NCI-H1105 (cell line): ENCODE measurements around the gene EPAS1.

ENCODE experiments used
- DNase-seq: peaks from one replicate; lab custom pipeline; 2025; lab: John Stamatoyannopoulos, UW

Gene EPAS1

GRCh38 chr2:46296840-46297545 lies at the start of gene EPAS1:
Gene EPAS1 (plus strand): TSS chr2:46297407. CDS start chr2:46297912, 505 bp downstream.
- DNase-seq = peak; percentile 54

DNA sequence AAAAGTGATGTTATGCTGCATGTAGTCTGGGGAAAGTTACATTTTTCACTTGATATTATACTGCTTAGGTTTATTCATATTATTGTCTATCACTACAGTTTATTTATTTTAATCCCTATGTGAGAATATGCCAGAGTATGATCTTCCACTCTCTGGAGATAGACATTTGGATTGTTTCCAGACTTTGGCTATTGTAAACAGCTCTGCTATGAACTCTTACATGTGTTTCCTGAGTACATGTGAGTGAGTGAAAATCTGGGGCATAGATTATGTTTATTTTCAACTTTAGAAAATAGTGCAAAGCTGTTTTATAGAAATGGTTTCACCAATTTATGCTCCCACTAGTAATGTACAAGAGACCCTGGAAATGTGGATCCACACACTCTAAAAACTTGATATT lies 49.0 kb upstream of the EPAS1 start:
- DNase-seq = no peak

DNA sequence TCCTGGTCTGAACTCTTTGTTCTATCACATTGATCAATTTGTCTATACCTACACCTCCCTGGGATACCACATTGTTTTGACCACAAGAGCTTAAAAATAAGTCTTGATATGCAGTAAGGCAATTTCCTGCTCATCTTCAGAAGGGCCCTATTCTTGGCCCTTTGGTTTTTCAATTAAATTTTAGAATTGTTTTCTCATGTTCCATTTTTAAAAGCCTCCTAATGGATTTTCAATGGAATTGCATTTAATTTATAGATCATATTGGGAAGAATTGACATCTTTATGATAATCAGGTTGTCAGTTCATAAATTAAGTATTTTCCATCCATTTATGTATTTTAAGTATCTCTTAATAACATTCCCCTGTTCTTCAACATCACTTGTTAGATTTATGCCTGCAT lies 47.6 kb upstream of the EPAS1 start:
- no peak for DNase-seq

DNA sequence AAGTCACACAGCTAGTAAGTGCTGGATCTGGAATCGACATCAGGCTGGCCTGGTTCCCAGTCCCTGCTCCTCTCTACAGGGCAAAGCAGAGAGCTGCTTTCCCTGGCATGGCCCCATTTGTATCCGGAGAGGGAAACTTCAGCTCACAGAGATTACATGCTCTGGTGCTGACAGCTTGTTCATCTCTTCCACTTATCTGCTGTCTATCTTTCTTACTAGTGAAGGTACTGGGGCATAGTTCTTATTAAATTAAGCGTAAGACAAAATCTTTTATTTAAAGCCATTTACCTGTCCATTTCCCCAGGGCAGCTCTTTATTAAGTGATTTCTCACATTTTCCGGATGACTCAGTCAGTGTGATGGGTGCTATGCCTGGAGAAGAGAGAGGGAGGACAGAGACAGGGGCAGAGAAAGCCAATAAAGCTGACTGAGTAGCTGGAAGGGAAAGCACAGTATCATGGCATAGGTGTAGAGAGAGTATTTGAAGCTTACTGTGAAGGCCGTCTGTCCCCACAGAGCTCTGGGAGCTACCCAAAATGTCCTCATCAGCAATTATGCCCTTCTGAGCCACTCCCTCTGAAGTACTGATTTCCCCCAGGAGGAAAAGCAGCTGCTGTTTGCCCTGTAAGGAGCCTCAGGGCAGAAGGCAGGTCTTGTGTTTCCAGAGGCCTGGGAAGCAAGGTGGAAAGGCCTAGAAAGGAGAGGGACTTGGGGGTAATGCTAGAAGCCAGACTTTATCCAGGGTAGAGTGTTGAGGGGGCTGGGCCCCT lies 44.1 kb upstream of the EPAS1 start:
- no peak for DNase-seq

- DNase-seq = no peak
These were observed 42.7 kb upstream of the EPAS1 start for GRCh38 chr2:46254474-46254873.

DNA sequence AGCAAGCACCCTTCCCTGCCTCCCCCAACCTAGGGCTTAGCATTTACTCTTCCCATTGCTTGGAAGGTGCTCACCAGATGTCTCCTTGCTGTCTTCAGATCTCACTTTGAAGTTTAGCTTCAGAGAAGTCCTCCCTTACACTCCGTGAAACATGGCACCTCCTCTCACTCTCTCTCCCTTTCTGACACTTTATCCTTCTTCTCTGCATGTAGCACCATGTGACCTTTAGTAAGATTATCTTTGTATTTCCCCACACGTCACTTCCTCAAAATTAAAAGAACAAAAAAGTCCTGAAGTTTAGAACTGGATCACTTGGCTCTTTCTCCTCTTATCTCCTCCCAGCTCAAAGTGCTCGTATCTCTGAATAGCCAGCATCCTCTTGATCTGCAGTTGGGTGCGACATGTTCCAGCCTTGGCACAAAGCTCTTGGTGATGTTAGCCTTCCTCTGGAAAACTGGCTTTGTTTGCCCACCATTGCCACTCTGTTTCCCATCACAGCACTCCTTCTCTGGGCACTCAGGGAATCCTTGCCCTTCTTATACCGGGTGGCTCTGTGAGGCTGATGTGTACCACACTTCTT lies 40.6 kb upstream of the EPAS1 start:
- DNase-seq = no peak

DNA sequence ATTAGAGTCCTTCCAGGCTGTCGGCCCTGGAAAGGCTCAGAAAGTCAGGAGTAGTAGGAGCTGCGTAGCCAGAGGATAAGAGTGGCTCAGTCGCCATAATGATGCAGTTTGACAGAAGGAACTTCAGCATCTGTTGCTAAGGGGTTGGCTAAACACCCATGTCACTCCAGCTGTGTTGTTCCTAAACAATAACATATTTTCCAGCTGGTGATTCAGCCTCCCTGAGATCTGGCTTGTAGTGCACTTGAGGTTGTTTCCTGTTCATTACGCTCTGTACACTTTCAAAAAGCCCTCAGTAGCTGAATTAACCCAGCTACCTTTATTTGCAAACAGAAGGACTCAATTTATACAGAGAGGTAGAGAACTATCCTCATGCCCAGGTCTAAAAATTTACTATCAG lies 39.7 kb upstream of the EPAS1 start:
- DNase-seq = peak; percentile 81

DNA sequence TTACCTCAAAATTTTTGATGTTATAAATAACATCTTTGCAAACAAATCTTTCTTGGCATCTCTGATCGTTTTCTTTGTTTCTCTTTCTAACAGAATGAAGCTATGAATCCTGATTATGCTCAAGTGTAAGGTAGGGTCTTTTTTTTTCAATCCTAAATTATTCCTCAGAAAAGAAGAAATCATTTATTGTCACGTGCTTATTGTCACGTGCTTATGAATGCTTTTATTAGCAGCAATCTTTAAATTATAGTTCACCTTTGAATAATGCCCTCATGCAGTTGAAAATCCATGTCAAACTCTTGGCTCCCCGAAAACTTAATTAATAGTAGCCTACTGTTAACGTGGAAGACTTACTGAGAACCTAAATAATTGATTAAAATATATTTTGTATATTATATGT lies 39.2 kb upstream of the EPAS1 start:
- no peak for DNase-seq

DNA sequence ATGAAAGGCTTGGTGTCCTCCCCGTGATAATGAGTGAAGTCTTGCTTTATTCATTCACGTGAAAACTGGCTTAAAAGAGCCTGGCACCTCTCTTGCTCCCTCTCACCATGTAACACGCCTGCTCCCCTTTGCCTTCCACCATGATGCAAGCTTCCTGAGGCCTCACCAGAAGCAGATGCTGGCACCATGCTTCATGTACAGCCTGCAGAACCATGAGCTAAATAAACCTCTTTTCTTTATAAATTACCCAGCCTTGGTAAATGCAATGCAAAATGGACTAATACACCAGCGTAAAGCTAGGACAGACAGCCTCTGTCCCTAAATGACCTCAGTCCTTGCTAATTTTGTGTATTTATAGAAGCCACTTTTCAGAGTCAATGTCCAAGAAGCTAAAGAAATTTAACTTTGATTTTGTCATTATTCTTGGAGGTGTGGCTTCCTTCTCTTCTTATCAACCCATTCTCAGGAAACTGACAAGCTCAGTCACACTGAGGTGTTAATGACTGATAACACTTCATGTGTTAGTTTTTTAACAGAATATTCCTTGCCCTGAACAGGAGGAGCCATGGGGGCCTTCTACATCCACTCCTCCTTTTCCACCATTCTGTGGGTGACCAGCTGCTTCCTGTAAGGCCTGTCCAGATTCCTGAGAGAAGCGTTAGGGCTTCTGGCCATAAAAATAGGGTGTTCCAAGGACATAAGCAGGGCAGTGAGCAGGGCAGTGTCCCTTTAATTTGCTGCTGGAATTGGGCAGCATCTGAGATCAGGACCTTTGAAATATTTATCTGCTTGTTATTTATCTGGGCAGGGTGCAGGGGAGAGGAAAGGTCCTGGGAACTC lies 38.0 kb upstream of the EPAS1 start:
- DNase-seq = no peak

DNA sequence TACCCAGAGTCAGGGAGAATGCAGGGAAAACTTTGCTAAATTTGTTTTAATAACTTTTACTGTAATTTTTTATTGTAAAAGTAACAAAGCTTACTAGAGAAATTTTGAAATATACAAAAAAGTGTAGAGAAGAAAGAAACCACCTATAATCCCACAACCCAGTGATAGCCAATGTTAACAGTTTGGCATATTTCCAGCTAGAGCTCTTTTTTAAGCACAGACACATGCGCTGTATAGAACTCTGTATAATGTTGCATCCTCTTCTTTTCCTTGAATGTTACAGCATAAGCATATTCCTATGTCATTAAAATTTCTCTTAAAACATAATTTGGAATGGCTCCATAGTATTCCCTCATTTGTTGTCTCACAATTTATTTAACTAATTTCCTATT lies 37.4 kb upstream of the EPAS1 start:
- no peak for DNase-seq

GRCh38 chr2:46260305-46260704 lies 36.9 kb upstream of the EPAS1 start:
- no peak for DNase-seq

DNA sequence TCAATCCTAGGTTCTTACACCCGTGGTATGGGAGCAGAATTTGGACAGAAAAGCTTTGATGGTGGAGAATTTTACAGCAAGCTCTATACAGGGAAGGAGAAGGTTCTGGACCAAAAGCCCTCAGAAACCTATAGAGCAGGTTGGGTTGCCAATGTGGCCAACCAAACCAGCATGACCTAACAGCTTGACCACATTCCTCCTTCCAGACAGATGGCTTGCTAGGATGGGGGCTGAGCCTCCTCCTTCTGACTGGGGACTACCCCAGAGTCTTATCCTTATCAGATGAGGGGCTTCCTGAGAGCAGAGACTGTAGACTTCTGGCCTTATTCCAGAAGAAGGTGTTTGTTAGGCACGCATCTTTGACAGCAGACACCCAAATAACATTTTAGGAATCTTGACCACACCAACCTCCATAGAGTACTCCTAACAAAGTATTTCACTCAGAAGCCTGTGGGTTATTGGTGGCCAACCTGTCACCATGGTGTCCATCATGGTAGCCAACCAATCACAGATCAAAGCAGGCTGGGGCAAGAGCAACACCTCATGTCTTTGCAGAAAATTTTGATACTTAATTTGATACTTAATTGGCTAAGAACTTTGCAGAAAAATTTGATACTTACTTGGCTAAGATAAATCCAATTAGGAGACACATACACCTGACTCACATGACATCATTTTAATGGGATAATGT lies 34.8 kb upstream of the EPAS1 start:
- no peak for DNase-seq

DNA sequence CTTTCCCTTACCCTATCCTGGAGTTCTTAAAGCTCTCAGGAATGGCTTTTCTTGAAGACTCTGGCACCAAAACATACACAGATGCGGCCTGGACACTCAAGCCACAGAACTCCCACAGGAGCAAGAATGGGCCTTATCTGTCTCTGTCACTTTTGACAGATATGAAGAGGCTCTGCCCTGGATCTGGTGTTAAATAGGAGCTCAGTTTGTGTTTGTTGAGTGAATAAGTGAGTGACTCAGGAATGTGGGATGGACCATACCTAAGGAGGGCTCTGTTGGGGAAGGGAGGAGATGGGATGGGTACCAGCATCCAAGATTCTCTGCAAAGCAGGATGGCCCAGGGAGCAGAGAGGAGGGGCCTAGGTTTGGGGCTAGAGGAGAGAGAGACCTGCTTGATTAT lies 33.9 kb upstream of the EPAS1 start:
- no peak for DNase-seq

DNA sequence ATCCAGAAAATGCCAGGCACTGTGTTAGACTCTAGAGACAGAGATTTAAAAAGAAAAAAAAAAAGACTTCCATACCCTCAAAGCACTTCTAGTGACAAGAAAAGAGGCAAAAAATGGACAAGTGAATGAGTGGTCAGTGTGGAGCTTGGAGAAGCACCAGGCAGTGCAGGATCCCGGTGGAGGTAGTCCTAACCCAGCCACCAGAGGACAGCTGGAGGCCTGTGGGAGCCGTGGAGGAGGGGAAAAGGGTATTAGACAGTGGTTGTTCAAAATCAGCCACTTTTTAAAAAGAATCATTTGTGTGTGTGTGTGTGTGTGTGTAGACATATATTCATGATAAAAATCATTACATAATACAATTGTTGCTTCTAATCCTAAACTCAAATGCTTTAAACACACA lies 32.8 kb upstream of the EPAS1 start:
- DNase-seq = no peak

DNA sequence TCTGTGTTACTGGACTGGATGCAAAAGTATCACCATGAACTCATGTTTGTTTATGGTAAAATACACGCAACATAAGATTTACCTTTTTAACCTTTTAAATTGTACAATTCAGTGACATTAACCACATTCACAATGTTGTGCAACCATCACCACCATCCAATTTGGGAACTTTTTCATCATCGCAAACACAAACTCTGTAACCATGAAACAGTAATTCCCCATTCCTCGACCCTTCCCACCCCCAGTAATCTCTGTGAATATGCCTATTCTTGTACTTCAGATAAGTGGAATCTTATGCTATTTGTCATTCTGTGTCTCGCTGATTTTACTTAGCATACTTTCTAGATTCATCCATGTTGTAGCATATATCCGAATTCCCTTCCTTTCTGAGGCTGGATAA lies 31.1 kb upstream of the EPAS1 start:
- DNase-seq = no peak

DNA sequence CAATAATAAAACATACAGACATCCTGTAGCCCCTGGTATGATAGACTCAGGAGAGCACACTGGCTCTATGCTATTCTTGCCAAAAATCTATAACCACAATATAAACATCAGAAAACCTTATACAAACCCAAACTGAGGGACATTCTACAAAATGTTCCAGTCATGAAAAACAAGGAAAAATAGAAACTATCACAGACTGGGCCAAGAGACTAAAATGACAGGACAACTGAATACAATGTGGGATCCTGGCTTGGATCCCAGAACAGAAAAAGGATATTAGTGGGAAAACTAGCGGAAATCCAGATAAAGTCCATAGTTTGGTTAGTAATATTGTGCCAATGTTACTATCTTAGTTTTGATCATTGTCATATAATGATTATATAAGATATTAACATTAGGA lies 29.6 kb upstream of the EPAS1 start:
- no peak for DNase-seq

GRCh38 chr2:46268196-46268595 lies 29.0 kb upstream of the EPAS1 start:
- no peak for DNase-seq

DNA sequence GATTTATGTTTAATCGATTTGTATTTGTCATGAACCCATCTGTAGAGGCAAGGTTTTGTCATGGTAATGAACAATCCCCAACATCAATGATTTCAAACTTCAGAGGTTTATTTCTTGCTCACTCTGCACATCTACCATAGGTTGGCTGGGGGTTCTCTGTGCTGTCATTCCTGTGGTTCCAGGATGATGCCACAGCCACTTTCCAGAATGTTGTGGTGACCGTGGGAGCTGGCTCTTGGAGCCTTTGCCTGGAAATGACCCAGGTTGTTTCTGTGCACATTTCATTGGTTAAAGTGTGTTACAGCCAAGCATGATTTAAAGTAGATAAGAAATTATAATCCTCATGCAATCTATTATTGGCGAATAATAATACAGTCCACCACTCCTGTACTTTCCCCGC lies 28.2 kb upstream of the EPAS1 start:
- no peak for DNase-seq

- no peak for DNase-seq
These were observed 27.5 kb upstream of the EPAS1 start for GRCh38 chr2:46269544-46270273.

- DNase-seq = no peak
These were observed 26.8 kb upstream of the EPAS1 start for GRCh38 chr2:46270384-46270783.

GRCh38 chr2:46273225-46273863 lies 23.9 kb upstream of the EPAS1 start:
- no peak for DNase-seq
